ENCODE results near the gene MROH9. TPM values are rescaled to one million over a fixed set of nuclear protein-coding genes. Genes with fewer than 3 reads are reported as not detected.

Gene MROH9
- total and polyA plus RNA-seq, 9 of the 15 experiments (the other 6 are each of a cell fraction or from before 2014, with no cell fraction given): not detected

DNA sequence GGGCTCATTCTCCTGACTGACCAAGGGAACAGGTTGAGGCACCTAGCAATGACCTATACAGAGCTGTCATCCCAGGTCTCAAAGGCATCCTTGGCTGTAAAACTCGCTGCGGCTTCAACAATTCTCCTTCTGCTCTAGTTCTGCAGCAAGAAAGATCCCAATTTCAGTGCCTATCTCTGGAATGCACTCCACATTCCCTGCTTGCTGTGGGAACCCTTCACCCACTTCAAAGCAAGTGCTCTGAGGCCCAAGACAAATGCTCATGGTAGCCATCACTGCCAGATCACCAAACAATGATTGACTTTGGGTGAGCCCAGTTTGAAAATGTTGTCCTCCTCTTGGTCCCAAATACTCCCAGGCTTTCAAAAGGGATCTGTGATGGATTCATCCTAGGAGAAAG is 117.6 kb downstream of the MROH9 start:
- no peaks in the 10 kb centered on the region for H3K79me2 ChIP-seq (ENCODE audit: control insufficient read depth, insufficient read depth, low read length)
- no peak overlapping the region for H2AFZ ChIP-seq (ENCODE audit: low read depth, low read length)
- CTCF ChIA-PET (ENCODE audit: low intra/inter-chr PET ratio): no interaction called here
- H3K4me1 ChIP-seq (replicated peaks in 1 of 2; ENCODE audit: control insufficient read depth in 2 of 2, insufficient read depth in 2 of 2, low read length in 2 of 2): no peaks in the 10 kb centered on the region
- no peaks in the 10 kb centered on the region for H3K36me3 ChIP-seq (ENCODE audit: control insufficient read depth, insufficient read depth, low read length)
- DNase-seq (ENCODE audit: extremely low read depth in 1 of 4, low spot score in 3 of 4) (no peak), FAIRE-seq (no peak), ATAC-seq (no peak)
- in situ Hi-C loops (cut with MboI) (no loop called here), intact Hi-C loops (cut with micrococcal nuclease) (no loop called here)
- H4K20me1 ChIP-seq (replicated peaks; ENCODE audit: control insufficient read depth, insufficient read depth, low read length): no peaks in the 10 kb centered on the region
- no peak overlapping the region for H3K9ac ChIP-seq (ENCODE audit: insufficient read depth in 1 of 2, low read depth in 2 of 2, low read length in 2 of 2)
- H3K27ac ChIP-seq (ENCODE audit: extremely low read depth, low read depth, low read length): no peak overlapping the region
- BruUV-seq (replicated peaks): no TSS peak
- H3K9me3 ChIP-seq (replicated peaks; ENCODE audit: control insufficient read depth, insufficient read depth, low read depth, low read length): peaks cover 1% of the 10 kb centered on the region; the same call in 1 of the 2 replicates
- H3K27me3 ChIP-seq (ENCODE audit: control insufficient read depth in 2 of 2, insufficient read depth in 2 of 2, low read length in 2 of 2): no peaks in the 10 kb centered on the region
- no peaks in the 10 kb centered on the region for H3K9me1 ChIP-seq (ENCODE audit: control insufficient read depth, insufficient read depth, low read length)
- no peak overlapping the region for H3K4me2 ChIP-seq (ENCODE audit: insufficient read depth, low read length)
- 0% methylated on average over 2 of the region's 2 CpGs for WGBS (ENCODE audit: insufficient coverage, low coverage, missing lambda C conversion rate)
- TF ChIP-seq, protein P1, sequence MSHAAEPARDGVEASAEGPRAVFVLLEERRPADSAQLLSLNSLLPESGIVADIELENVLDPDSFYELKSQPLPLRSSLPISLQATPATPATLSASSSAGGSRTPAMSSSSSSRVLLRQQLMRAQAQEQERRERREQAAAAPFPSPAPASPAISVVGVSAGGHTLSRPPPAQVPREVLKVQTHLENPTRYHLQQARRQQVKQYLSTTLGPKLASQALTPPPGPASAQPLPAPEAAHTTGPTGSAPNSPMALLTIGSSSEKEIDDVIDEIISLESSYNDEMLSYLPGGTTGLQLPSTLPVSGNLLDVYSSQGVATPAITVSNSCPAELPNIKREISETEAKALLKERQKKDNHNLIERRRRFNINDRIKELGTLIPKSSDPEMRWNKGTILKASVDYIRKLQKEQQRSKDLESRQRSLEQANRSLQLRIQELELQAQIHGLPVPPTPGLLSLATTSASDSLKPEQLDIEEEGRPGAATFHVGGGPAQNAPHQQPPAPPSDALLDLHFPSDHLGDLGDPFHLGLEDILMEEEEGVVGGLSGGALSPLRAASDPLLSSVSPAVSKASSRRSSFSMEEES (CRISPR knock-in tag; IDR thresholded peaks at IDR 0.05): no peak
- TF ChIP-seq, protein P2, sequence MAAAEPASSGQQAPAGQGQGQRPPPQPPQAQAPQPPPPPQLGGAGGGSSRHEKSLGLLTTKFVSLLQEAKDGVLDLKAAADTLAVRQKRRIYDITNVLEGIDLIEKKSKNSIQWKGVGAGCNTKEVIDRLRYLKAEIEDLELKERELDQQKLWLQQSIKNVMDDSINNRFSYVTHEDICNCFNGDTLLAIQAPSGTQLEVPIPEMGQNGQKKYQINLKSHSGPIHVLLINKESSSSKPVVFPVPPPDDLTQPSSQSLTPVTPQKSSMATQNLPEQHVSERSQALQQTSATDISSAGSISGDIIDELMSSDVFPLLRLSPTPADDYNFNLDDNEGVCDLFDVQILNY (CRISPR knock-in tag; IDR thresholded peaks at IDR 0.05): no peak
- TF ChIP-seq ZNF589 (CRISPR knock-in tag; IDR thresholded peaks at IDR 0.05; ENCODE audit: low read depth) (no peak), ZZZ3 (IDR thresholded peaks at IDR 0.05) (no peak), KLF13 (tag; IDR thresholded peaks at IDR 0.05; ENCODE audit: borderline replicate concordance, low read depth) (no peak), MAFG (tag; conservative IDR thresholded peaks at IDR 0.05) (no peak), CREBBP (IDR thresholded peaks at IDR 0.05; ENCODE audit: low read depth, low read length) (no peak), NKRF (IDR thresholded peaks at IDR 0.05; ENCODE audit: borderline replicate concordance) (no peak)
- POLR2A ChIA-PET: no interaction called here
- H3K4me3 ChIP-seq: no peak overlapping the region

Measured in K562 (cell line).